SK-N-SH (cell line): ENCODE measurements around the gene LSR. TPM values are rescaled to one million over a fixed set of nuclear protein-coding genes. Genes with fewer than 3 reads are reported as not detected.

Experiments used
- CTCF ChIA-PET: fragments of 300-600, 350-600 bp; formaldehyde crosslinking; extraction: SDS; loops from one replicate; lab custom pipeline; 2021; lab: Yijun Ruan, JAX
- POLR2A ChIA-PET: fragments of 350-600 bp; sonication (Branson Sonifier 250); formaldehyde crosslinking; extraction: SDS; loops from one replicate; lab custom pipeline; 2020; ENCODE audit warnings: antibody characterized with exemption, inconsistent platforms; lab: Yijun Ruan, JAX
- DNase-seq: peaks from one replicate; pipeline ENCODE4 v3.0.0; 2012
- H2AFZ ChIP-seq: fragments of 200-600 bp; sonication (generic); 2 replicates; pipeline ENCODE4 v1.8.1; 2016; ENCODE audit warnings: antibody characterized with exemption, mild to moderate bottlenecking, low read depth
- H3F3A ChIP-seq: fragments of 200-600 bp; sonication (generic); replicated peaks from 2 replicates; pipeline ENCODE3; 2016; ENCODE audit warnings: antibody characterized with exemption, mild to moderate bottlenecking; ENCODE audit not compliant: insufficient read depth
- H3K27ac ChIP-seq, 2 experiments: fragments of 200-500 bp in 1 of 2; fragments of 200-600 bp in 1 of 2; sonication (Bioruptor generic) in 1 of 2; sonication (generic), shearing (Covaris generic) in 1 of 2; 2 replicates each; pipeline versions ENCODE4 v1.5.1 to v1.6.1; 2014 to 2016; ENCODE audit warnings: low read depth in 2 of 2, inconsistent platforms in 1 of 2, low read length in 1 of 2, mild to moderate bottlenecking in 1 of 2, mixed read lengths in 1 of 2
- H3K27me3 ChIP-seq: fragments of 200-600 bp; sonication (generic), shearing (Covaris generic); 2 replicates; pipeline ENCODE4 v1.6.1; 2016; ENCODE audit warnings: mixed run types; ENCODE audit not compliant: insufficient read depth
- H3K36me3 ChIP-seq, 2 experiments: fragments of 200-500 bp in 1 of 2; fragments of 200-600 bp in 1 of 2; sonication (Bioruptor generic) in 1 of 2; sonication (generic) in 1 of 2; replicated peaks in 1 of 2; 2 replicates each; pipeline versions ENCODE3 to v1.5.1; 2014 to 2016; ENCODE audit warnings: low read length in 1 of 2, mild to moderate bottlenecking in 1 of 2; ENCODE audit not compliant: insufficient read depth in 2 of 2, control insufficient read depth in 1 of 2
- H3K4me1 ChIP-seq, 2 experiments: fragments of 200-500 bp in 1 of 2; fragments of 200-600 bp in 1 of 2; sonication (Bioruptor generic) in 1 of 2; sonication (generic), shearing (Covaris generic) in 1 of 2; 2 replicates each; pipeline versions ENCODE4 v1.5.1 to v1.6.1; 2014 to 2016; ENCODE audit warnings: low read depth in 1 of 2, low read length in 1 of 2, mixed run types in 1 of 2; ENCODE audit not compliant: insufficient read depth in 2 of 2, control insufficient read depth in 1 of 2
- H3K4me2 ChIP-seq: fragments of 200-600 bp; sonication (generic), shearing (Covaris generic); 2 replicates; pipeline ENCODE4 v1.6.1; 2017; ENCODE audit warnings: mixed run types
- H3K4me3 ChIP-seq, 2 experiments: fragments of 200-500 bp in 1 of 2; fragments of 200-600 bp in 1 of 2; sonication (Bioruptor generic) in 1 of 2; sonication (generic), shearing (Covaris generic) in 1 of 2; 2 replicates each; pipeline versions ENCODE4 v1.5.1 to v1.8.1; 2014 to 2016; ENCODE audit warnings: low read depth in 2 of 2, inconsistent platforms in 1 of 2, low read length in 1 of 2, mild to moderate bottlenecking in 1 of 2, mixed read lengths in 1 of 2, moderate library complexity in 1 of 2
- H3K79me2 ChIP-seq: fragments of 200-600 bp; sonication (generic); 2 replicates; pipeline ENCODE4 v1.8.1; 2017; ENCODE audit warnings: mild to moderate bottlenecking; ENCODE audit not compliant: insufficient read depth
- H3K9ac ChIP-seq: fragments of 200-600 bp; sonication (generic); 2 replicates; pipeline ENCODE4 v1.6.1; 2017; ENCODE audit warnings: mixed run types
- H3K9me2 ChIP-seq: fragments of 200-600 bp; sonication (generic); 2 replicates; pipeline ENCODE4 v1.6.1; 2017; ENCODE audit warnings: mixed run types
- H3K9me3 ChIP-seq: fragments of 200-600 bp; sonication (generic); 2 replicates; pipeline ENCODE4 v1.6.1; 2017; ENCODE audit warnings: mixed run types, mild to moderate bottlenecking, moderate library complexity
- H4K20me1 ChIP-seq: fragments of 200-600 bp; sonication (generic); 2 replicates; pipeline ENCODE4 v1.6.1; 2017; ENCODE audit warnings: mild to moderate bottlenecking, mixed run types; ENCODE audit not compliant: insufficient read depth
- EZH2phosphoT487 ChIP-seq: fragments of 200-600 bp; sonication (generic); IDR thresholded peaks from 2 replicates; pipeline ENCODE4 v1.6.1; 2017; ENCODE audit warnings: low read depth, mixed run types, mild to moderate bottlenecking, antibody characterized with exemption, moderate library complexity, borderline replicate concordance
- FOSL2 ChIP-seq: IDR thresholded peaks from 2 replicates; pipeline ENCODE4 v1.4.0; 2012; ENCODE audit warnings: low read depth, mild to moderate bottlenecking, moderate library complexity, borderline replicate concordance
- FOXM1 ChIP-seq: IDR thresholded peaks from 2 replicates; pipeline ENCODE4 v1.4.0; 2012; ENCODE audit warnings: low read depth, mild to moderate bottlenecking
- MXI1 ChIP-seq: IDR thresholded peaks from 2 replicates; pipeline ENCODE4 v1.6.1; 2012; ENCODE audit warnings: mild to moderate bottlenecking, low read depth, low read length, improper control_type of control experiment
- POLR2AphosphoS5 ChIP-seq: IDR thresholded peaks from 2 replicates; pipeline ENCODE4 v1.6.1; 2012; ENCODE audit warnings: low read depth, low read length
- RAD21 ChIP-seq: IDR thresholded peaks from 2 replicates; pipeline ENCODE4 v1.6.1; 2012; ENCODE audit warnings: mild to moderate bottlenecking, low read length
- RCOR1 ChIP-seq: fragments of 150-350 bp; IDR thresholded peaks from 2 replicates; pipeline ENCODE4 v1.6.1; 2017; ENCODE audit warnings: antibody characterized with exemption, low read length
- RXRA ChIP-seq: IDR thresholded peaks from 2 replicates; pipeline ENCODE4 v1.4.0; 2012; ENCODE audit warnings: low read depth, mild to moderate bottlenecking, borderline replicate concordance
- TCF12 ChIP-seq: IDR thresholded peaks from 2 replicates; pipeline ENCODE4 v1.4.0; 2012
- YY1 ChIP-seq: IDR thresholded peaks from 2 replicates; pipeline ENCODE4 v1.4.0; 2012; ENCODE audit warnings: low read depth, mild to moderate bottlenecking
- WGBS: methylation state at CpG from one replicate; pipeline ENCODE4 v1.1.6; 2017; ENCODE audit warnings: low lambda C conversion rate; 5-methylcytosine and 5-hydroxymethylcytosine counted together
- polyA plus RNA-seq, 3 experiments: library from polyadenylated mRNA; depleted of rRNA; stranded (reverse); fragments of >200 nt; gene quantifications; 2 replicates each; pipeline ENCODE4 v1.2.3, GENCODE V29; 2012
- TF ChIP-seq, protein P1 (sequence below): IDR thresholded peaks from 2 replicates; pipeline ENCODE4; 2012
- TF ChIP-seq, protein P2 (sequence below): fragments of 150-350 bp; IDR thresholded peaks from 2 replicates; pipeline ENCODE4 v1.6.1; 2017; ENCODE audit warnings: antibody characterized with exemption, low read length, low read depth, borderline replicate concordance
- TF ChIP-seq, protein P3 (sequence below): IDR thresholded peaks from 2 replicates; pipeline ENCODE4 v1.4.0; 2012; ENCODE audit warnings: low read depth
- TF ChIP-seq, protein P4 (sequence below): fragments of 200-600 bp; sonication (generic); IDR thresholded peaks from 2 replicates; pipeline ENCODE4 v1.6.1; 2017; ENCODE audit warnings: antibody characterized with exemption, mild to moderate bottlenecking, moderate library complexity

Gene LSR
- polyA plus RNA-seq, 1 of the 3 experiments (the other 2 are of a cell fraction) = 0.62 TPM

DNA sequence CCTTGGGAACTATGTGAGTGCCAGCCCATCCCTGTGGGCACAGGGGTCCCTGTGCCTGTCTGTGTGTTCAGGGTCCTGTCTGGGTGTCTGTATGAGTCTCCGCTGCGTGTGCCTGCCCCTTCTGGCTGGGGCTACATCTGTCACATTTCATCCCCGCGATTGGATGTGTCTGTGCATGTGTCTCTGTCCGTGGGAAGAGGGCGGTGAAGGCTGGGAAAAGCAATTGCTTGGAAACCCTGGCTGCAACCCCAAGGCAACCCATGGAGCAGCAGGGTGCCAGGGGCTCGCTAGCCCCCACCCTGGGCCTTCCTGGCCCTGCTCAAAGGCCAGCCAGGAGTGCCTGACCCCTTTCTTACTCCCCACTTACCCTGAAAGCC lies 44.5 kb downstream of the LSR start:
- Histone ChIP-seq H2AFZ (no peak overlapping the region), H3K9me2 (no peaks in the 10 kb centered on the region), H3K4me2 (no peak overlapping the region), H3K27ac (no peak overlapping the region), H3F3A (no peaks in the 10 kb centered on the region), H3K4me3 (no peak overlapping the region), H3K36me3 (no peaks in the 10 kb centered on the region), H3K27me3 (peaks cover 80% of the 10 kb centered on the region), H3K9me3 (no peaks in the 10 kb centered on the region)
- POLR2A ChIA-PET = no interaction called here
- TF ChIP-seq FOSL2 (no peak), YY1 (no peak), EZH2phosphoT487 (no peak), RAD21 (no peak), RXRA (no peak), FOXM1 (no peak), TCF12 (no peak), MXI1 (no peak)
- TF ChIP-seq, protein P1, sequence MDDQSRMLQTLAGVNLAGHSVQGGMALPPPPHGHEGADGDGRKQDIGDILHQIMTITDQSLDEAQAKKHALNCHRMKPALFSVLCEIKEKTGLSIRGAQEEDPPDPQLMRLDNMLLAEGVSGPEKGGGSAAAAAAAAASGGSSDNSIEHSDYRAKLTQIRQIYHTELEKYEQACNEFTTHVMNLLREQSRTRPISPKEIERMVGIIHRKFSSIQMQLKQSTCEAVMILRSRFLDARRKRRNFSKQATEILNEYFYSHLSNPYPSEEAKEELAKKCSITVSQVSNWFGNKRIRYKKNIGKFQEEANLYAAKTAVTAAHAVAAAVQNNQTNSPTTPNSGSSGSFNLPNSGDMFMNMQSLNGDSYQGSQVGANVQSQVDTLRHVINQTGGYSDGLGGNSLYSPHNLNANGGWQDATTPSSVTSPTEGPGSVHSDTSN = no peak
- TF ChIP-seq, protein P2, sequence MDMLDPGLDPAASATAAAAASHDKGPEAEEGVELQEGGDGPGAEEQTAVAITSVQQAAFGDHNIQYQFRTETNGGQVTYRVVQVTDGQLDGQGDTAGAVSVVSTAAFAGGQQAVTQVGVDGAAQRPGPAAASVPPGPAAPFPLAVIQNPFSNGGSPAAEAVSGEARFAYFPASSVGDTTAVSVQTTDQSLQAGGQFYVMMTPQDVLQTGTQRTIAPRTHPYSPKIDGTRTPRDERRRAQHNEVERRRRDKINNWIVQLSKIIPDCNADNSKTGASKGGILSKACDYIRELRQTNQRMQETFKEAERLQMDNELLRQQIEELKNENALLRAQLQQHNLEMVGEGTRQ = no peak
- TF ChIP-seq, protein P3, sequence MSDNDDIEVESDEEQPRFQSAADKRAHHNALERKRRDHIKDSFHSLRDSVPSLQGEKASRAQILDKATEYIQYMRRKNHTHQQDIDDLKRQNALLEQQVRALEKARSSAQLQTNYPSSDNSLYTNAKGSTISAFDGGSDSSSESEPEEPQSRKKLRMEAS = no peak
- TF ChIP-seq, protein P4, sequence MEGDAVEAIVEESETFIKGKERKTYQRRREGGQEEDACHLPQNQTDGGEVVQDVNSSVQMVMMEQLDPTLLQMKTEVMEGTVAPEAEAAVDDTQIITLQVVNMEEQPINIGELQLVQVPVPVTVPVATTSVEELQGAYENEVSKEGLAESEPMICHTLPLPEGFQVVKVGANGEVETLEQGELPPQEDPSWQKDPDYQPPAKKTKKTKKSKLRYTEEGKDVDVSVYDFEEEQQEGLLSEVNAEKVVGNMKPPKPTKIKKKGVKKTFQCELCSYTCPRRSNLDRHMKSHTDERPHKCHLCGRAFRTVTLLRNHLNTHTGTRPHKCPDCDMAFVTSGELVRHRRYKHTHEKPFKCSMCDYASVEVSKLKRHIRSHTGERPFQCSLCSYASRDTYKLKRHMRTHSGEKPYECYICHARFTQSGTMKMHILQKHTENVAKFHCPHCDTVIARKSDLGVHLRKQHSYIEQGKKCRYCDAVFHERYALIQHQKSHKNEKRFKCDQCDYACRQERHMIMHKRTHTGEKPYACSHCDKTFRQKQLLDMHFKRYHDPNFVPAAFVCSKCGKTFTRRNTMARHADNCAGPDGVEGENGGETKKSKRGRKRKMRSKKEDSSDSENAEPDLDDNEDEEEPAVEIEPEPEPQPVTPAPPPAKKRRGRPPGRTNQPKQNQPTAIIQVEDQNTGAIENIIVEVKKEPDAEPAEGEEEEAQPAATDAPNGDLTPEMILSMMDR = no peak
- TF ChIP-seq, all 33 proteins: peak for 0
- CTCF ChIA-PET = no interaction called here
- Histone ChIP-seq H3K79me2 (no peaks in the 10 kb centered on the region), H4K20me1 (no peaks in the 10 kb centered on the region), H3K9ac (no peak overlapping the region), H3K4me1 (no peaks in the 10 kb centered on the region)
- 7% methylated on average over 7 of the region's 7 CpGs for WGBS
- no peak for DNase-seq

DNA sequence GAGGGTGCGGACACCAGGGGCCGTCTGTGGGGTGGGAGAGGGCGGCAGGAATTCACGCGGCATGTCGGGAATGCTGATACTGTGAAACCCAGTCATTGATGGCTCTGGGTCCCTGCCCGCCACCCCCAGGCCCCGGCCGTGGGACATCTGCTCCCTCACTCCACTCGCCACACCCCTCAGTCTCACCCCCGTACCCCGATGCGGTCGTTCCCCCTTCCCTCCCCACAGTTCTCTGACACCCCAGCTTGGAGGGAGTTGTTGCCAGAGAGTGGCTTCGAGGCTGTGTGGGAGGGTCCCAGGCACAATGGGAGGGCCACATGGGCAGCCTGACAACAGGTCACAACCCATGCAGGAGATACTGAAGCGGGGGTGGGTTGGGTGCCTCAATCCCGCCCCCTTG lies 45.0 kb downstream of the LSR start:
- H3K9me3 ChIP-seq = no peaks in the 10 kb centered on the region
- ChIA-PET CTCF (interaction anchor here (0.9 kb wide), 1 partner anchor 59 kb away, joined by 3 read pairs; no protein-coding TSS in a partner anchor), POLR2A (no interaction called here)
- H3K9ac ChIP-seq = no peak overlapping the region
- TF ChIP-seq, protein P2 = no peak
- TF ChIP-seq RXRA = no peak
- no peak for TF ChIP-seq RCOR1
- TF ChIP-seq POLR2AphosphoS5 = no peak
- no peak overlapping the region for H3K4me3 ChIP-seq
- no peaks in the 10 kb centered on the region for H3K4me1 ChIP-seq
- no peak overlapping the region for H2AFZ ChIP-seq
- H3K27ac ChIP-seq = no peak overlapping the region
- H3K9me2 ChIP-seq = no peaks in the 10 kb centered on the region
- no peak for DNase-seq
- no peak overlapping the region for H3K4me2 ChIP-seq
- H4K20me1 ChIP-seq = no peaks in the 10 kb centered on the region
- H3F3A ChIP-seq = no peaks in the 10 kb centered on the region
- WGBS = 12% methylated on average over 11 of the region's 17 CpGs
- no peaks in the 10 kb centered on the region for H3K79me2 ChIP-seq
- peaks cover 75% of the 10 kb centered on the region for H3K27me3 ChIP-seq
- no peaks in the 10 kb centered on the region for H3K36me3 ChIP-seq
